Keratinocyte (primary cell): ENCODE measurements around the gene SRP14. TPM values are rescaled to one million over a fixed set of nuclear protein-coding genes. Genes with fewer than 3 reads are reported as not detected.

ENCODE experiments used
- DNase-seq: peaks from one replicate; pipeline ENCODE4 v3.0.0-alpha.2; 2011; ENCODE audit warnings: low read depth, missing footprints, low spot score
- FAIRE-seq: peaks from 2 replicates; lab custom pipeline; 2011; peaks lifted over from hg19 to GRCh38; lab: Jason Lieb, UNC
- H2AFZ ChIP-seq: 2 replicates; pipeline ENCODE4 v1.6.0; 2012; ENCODE audit warnings: low read length, control low read depth, inconsistent platforms; ENCODE audit not compliant: control insufficient read depth
- H3K27ac ChIP-seq: 2 replicates; pipeline ENCODE4 v1.5.1; 2011; ENCODE audit warnings: low read length; ENCODE audit not compliant: control insufficient read depth, insufficient read depth
- H3K27me3 ChIP-seq: 3 replicates; pipeline ENCODE4 v1.6.0; 2011; ENCODE audit warnings: low read length; ENCODE audit not compliant: control insufficient read depth, insufficient read depth; ENCODE audit errors: extremely low read depth
- H3K36me3 ChIP-seq, 2 experiments: 2 replicates in 1 of 2; 3 replicates in 1 of 2; pipeline ENCODE4 v1.5.1; 2011; ENCODE audit warnings: low read length in 2 of 2, mild to moderate bottlenecking in 1 of 2; ENCODE audit not compliant: control insufficient read depth in 2 of 2, insufficient read depth in 2 of 2; ENCODE audit errors: extremely low read depth in 1 of 2
- H3K4me1 ChIP-seq: 3 replicates; pipeline ENCODE4 v1.5.1; 2011; ENCODE audit warnings: low read length; ENCODE audit not compliant: control insufficient read depth, insufficient read depth; ENCODE audit errors: extremely low read depth
- H3K4me2 ChIP-seq: 3 replicates; pipeline ENCODE4 v1.6.0; 2011; ENCODE audit warnings: low read depth, low read length; ENCODE audit not compliant: control insufficient read depth, insufficient read depth; ENCODE audit errors: extremely low read depth
- H3K4me3 ChIP-seq, 3 experiments: fragments of 200-600 bp in 1 of 3; sonication (generic) in 1 of 3; 2 replicates in 2 of 3; 3 replicates in 1 of 3; pipeline ENCODE4 v1.5.1; 2011 to 2016; ENCODE audit warnings: low read length in 3 of 3, mild to moderate bottlenecking in 3 of 3, control low read depth in 2 of 3, inconsistent platforms in 1 of 3, low read depth in 1 of 3, mixed read lengths in 1 of 3, mixed run types in 1 of 3, moderate library complexity in 1 of 3; ENCODE audit not compliant: control insufficient read depth in 2 of 3, insufficient read depth in 2 of 3; ENCODE audit errors: extremely low read depth in 1 of 3
- H3K79me2 ChIP-seq: 2 replicates; pipeline ENCODE4 v1.6.0; 2012; ENCODE audit warnings: low read length; ENCODE audit not compliant: control insufficient read depth, insufficient read depth
- H3K9ac ChIP-seq: 3 replicates; pipeline ENCODE4 v1.6.0; 2011; ENCODE audit warnings: low read length; ENCODE audit not compliant: control insufficient read depth, insufficient read depth; ENCODE audit errors: extremely low read depth
- H3K9me1 ChIP-seq: 3 replicates; pipeline ENCODE4 v1.6.0; 2011; ENCODE audit warnings: low read length; ENCODE audit not compliant: control insufficient read depth, insufficient read depth; ENCODE audit errors: extremely low read depth
- H3K9me3 ChIP-seq: 2 replicates; pipeline ENCODE4 v1.5.1; 2012; ENCODE audit warnings: low read depth, low read length; ENCODE audit not compliant: control insufficient read depth
- H4K20me1 ChIP-seq: 3 replicates; pipeline ENCODE4 v1.6.0; 2011; ENCODE audit warnings: low read length; ENCODE audit not compliant: control insufficient read depth, insufficient read depth; ENCODE audit errors: extremely low read depth
- EZH2 ChIP-seq: IDR thresholded peaks from one replicate; pipeline ENCODE4 v1.6.1; 2012; ENCODE audit warnings: inconsistent platforms, mild to moderate bottlenecking, low read length, moderate library complexity
- dilution Hi-C: fragments of 300-500 bp; cut with MboI; formaldehyde crosslinking; loops from one replicate; pipeline ENCODE4 v1.7.0; 2020; ENCODE audit warnings: low sequenced_read_pairs; ENCODE audit not compliant: extremely low pct_ligation_motif_present
- polyA plus RNA-seq, 5 experiments: library from polyadenylated mRNA; depleted of rRNA in 3 of 5; stranded (reverse) in 3 of 5; stranded (forward) in 1 of 5; unstranded in 1 of 5; fragments of >200 nt; gene quantifications; 1 replicate in 1 of 5; 2 replicates in 3 of 5; 3 replicates in 1 of 5; pipeline versions ENCODE4 v1.2.1 to v1.2.3, GENCODE V29; 2011 to 2012; ENCODE audit warnings: missing spikeins in 2 of 5, low read depth in 1 of 5, low replicate concordance in 1 of 5
- TF ChIP-seq, protein P1 (sequence below), 3 experiments: IDR thresholded peaks in 1 of 3; conservative IDR thresholded peaks in 1 of 3; optimal IDR thresholded peaks in 1 of 3; 2 replicates in 2 of 3; 3 replicates in 1 of 3; pipeline versions ENCODE3 to v1.5.1; 2011; ENCODE audit warnings: low read length in 3 of 3, mild to moderate bottlenecking in 3 of 3, moderate library complexity in 2 of 3, control low read depth in 1 of 3, inconsistent platforms in 1 of 3; ENCODE audit not compliant: insufficient read depth in 2 of 3; ENCODE audit errors: extremely low read depth in 1 of 3

The SRP14 gene
- polyA plus RNA-seq, 1 donor (not counting 4 experiments of a cell fraction or from before 2014, with no cell fraction given) = 407 TPM

DNA sequence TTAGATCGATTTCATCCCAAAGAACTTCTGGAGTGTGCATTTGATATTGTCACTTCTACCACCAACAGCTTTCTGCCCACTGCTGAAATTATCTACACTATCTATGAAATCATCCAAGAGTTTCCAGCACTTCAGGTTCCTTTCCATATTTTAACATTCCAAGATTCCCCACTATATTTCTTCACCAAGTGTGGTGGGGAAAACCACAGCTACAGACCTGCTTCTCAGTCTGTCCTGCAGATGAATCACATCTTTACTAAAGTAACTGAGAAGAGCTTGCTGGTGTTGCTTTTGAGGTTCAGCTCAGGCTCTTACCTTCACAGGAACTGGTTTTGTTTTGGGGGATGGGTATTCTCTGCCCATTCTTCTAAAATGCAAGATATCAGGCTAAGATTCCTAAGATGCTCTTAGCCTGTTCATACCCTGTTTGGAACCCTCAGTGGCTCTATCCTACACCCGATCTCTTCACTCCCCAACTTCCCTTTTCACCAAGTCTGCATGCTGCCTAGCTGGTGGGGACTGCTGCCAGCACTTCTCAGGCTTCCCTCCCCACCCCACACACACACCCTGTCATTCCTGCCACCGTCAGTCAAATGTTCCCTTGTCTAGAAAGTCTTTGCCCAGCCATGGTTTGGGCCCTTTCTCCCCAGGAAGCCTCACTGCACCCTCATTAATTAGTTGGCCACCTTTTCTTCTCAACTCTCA is 30.8 kb downstream of the SRP14 start:
- Histone ChIP-seq H3K4me3 (no peak overlapping the region), H3K4me1 (no peaks in the 10 kb centered on the region), H3K9me1 (no peaks in the 10 kb centered on the region), H3K4me2 (no peak overlapping the region), H3K36me3 (peaks cover 26 to 32% of the 10 kb centered on the region in 2 experiments), H3K27me3 (no peaks in the 10 kb centered on the region), H3K9ac (no peak overlapping the region), H2AFZ (no peak overlapping the region), H3K79me2 (no peaks in the 10 kb centered on the region), H3K27ac (no peak overlapping the region), H3K9me3 (no peaks in the 10 kb centered on the region), H4K20me1 (no peaks in the 10 kb centered on the region)
- dilution Hi-C loops = no loop called here
- TF ChIP-seq EZH2 = no peak
- TF ChIP-seq, protein P1, sequence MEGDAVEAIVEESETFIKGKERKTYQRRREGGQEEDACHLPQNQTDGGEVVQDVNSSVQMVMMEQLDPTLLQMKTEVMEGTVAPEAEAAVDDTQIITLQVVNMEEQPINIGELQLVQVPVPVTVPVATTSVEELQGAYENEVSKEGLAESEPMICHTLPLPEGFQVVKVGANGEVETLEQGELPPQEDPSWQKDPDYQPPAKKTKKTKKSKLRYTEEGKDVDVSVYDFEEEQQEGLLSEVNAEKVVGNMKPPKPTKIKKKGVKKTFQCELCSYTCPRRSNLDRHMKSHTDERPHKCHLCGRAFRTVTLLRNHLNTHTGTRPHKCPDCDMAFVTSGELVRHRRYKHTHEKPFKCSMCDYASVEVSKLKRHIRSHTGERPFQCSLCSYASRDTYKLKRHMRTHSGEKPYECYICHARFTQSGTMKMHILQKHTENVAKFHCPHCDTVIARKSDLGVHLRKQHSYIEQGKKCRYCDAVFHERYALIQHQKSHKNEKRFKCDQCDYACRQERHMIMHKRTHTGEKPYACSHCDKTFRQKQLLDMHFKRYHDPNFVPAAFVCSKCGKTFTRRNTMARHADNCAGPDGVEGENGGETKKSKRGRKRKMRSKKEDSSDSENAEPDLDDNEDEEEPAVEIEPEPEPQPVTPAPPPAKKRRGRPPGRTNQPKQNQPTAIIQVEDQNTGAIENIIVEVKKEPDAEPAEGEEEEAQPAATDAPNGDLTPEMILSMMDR (optimal IDR thresholded peaks at IDR 0.05 in 1 of 3, IDR thresholded peaks at IDR 0.05 in 1 of 3, conservative IDR thresholded peaks at IDR 0.05 in 1 of 3; ENCODE audit: extremely low read depth in 1 of 3, insufficient read depth in 2 of 3, low read length in 3 of 3) = no peak
- no peak for DNase-seq
- FAIRE-seq = no peak

DNA sequence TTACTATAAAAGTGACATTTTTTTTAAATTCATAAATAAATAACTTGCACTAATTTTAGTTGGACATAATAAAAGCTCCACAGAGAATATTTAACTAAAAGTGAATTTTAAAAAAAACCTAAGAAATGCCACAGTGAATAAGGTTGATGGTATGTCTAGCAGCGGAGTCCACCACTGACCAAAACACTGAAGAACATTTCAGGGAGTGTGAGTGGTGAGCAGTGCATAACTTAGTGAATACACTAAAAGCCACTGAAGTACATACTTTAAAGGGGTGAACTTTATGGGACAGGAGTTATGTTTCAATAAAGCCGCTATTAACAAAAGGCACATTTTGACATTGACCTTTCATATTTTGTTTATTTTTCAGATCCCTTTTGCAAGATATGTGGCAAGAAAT is 32.3 kb downstream of the SRP14 start:
- H3K27ac ChIP-seq = no peak overlapping the region
- no peak for FAIRE-seq

More for the DNA sequence above, 32.3 kb downstream of the SRP14 start:
- DNase-seq = no peak
- H3K4me1 ChIP-seq = peaks cover 10% of the 10 kb centered on the region
- H3K9ac ChIP-seq = no peak overlapping the region
- H3K4me3 ChIP-seq = no peak overlapping the region
- no peaks in the 10 kb centered on the region for H3K27me3 ChIP-seq
- peaks cover 26 to 29% of the 10 kb centered on the region in 2 experiments for H3K36me3 ChIP-seq
- H3K9me1 ChIP-seq = no peaks in the 10 kb centered on the region
- no peak overlapping the region for H3K4me2 ChIP-seq
- no peak for TF ChIP-seq EZH2
- TF ChIP-seq, protein P1 (optimal IDR thresholded peaks at IDR 0.05 in 1 of 3, IDR thresholded peaks at IDR 0.05 in 1 of 3, conservative IDR thresholded peaks at IDR 0.05 in 1 of 3; ENCODE audit: extremely low read depth in 1 of 3, insufficient read depth in 2 of 3, low read length in 3 of 3) = no peak
- H3K79me2 ChIP-seq = no peaks in the 10 kb centered on the region
- dilution Hi-C loops = no loop called here
- H3K9me3 ChIP-seq = no peaks in the 10 kb centered on the region
- no peaks in the 10 kb centered on the region for H4K20me1 ChIP-seq
- H2AFZ ChIP-seq = no peak overlapping the region
